HG03108 (cell line): ENCODE results near the gene MRPL37.
"Not testable (repeated sequence)": the region's sequence is repeated elsewhere in the genome, so short reads cannot be mapped to it uniquely, and the experiment has no call there.

Experiments
- ATAC-seq: cut with Tn5 transposase; IDR thresholded peaks from one replicate; pipeline ENCODE4 v1.9.1; 2021; ENCODE audit warnings: moderate library complexity; ENCODE audit not compliant: unreplicated experiment

Gene MRPL37

GRCh38 chr1:54171606-54172005, 28.4 kb upstream of the MRPL37 start:
- no peak for ATAC-seq

- no peak for ATAC-seq
Observed at GRCh38 chr1:54172614-54173599, 27.1 kb upstream of the MRPL37 start.

- ATAC-seq, result no peak
Observed at GRCh38 chr1:54173681-54174080, 26.3 kb upstream of the MRPL37 start.

GRCh38 chr1:54174106-54174505, 25.9 kb upstream of the MRPL37 start:
- ATAC-seq, result no peak

- no peak for ATAC-seq
Observed at GRCh38 chr1:54176621-54177327, 23.2 kb upstream of the MRPL37 start.

- ATAC-seq, result no peak
Observed at GRCh38 chr1:54177726-54178125, 22.2 kb upstream of the MRPL37 start.

- ATAC-seq, result no peak
Observed at GRCh38 chr1:54178296-54179070, 21.5 kb upstream of the MRPL37 start.

GRCh38 chr1:54180701-54181360, 19.1 kb upstream of the MRPL37 start:
- no peak for ATAC-seq

GRCh38 chr1:54186056-54186455, 13.9 kb upstream of the MRPL37 start:
- ATAC-seq, result no peak

- no peak for ATAC-seq
Observed at GRCh38 chr1:54188291-54188690, 11.7 kb upstream of the MRPL37 start.

GRCh38 chr1:54190526-54190925, 9.4 kb upstream of the MRPL37 start:
- ATAC-seq, result no peak

- no peak for ATAC-seq
Observed at GRCh38 chr1:54191525-54191924, 8.4 kb upstream of the MRPL37 start.

- ATAC-seq, result no peak
Observed at GRCh38 chr1:54193453-54193852, 6.5 kb upstream of the MRPL37 start.

- no peak for ATAC-seq
Observed at GRCh38 chr1:54199151-54199764, 709 bp upstream of the MRPL37 start.

- ATAC-seq, result peak; percentile 5
Observed at GRCh38 chr1:54200519-54200997, 591 bp downstream of the MRPL37 start.

GRCh38 chr1:54204199-54204598, 4.2 kb downstream of the MRPL37 start:
- ATAC-seq, result no peak

GRCh38 chr1:54207287-54207686, 7.3 kb downstream of the MRPL37 start:
- no peak for ATAC-seq

- not testable (repeated sequence) for ATAC-seq
Observed at GRCh38 chr1:54207896-54208295, 7.9 kb downstream of the MRPL37 start.

- no peak for ATAC-seq
Observed at GRCh38 chr1:54212872-54213271, 12.9 kb downstream of the MRPL37 start.

- ATAC-seq, result no peak
Observed at GRCh38 chr1:54215523-54215922, 15.6 kb downstream of the MRPL37 start.
